MV-4-11 (cell line): ENCODE measurements around the gene PRDX4.
A peak's percentile ranks its signal among the peaks of the same experiment; 100 is the strongest.
"Not testable (repeated sequence)": the region's sequence is repeated elsewhere in the genome, so short reads cannot be mapped to it uniquely, and the experiment has no call there.

Source experiments
- DNase-seq: peaks from one replicate; lab custom pipeline; 2025; lab: John Stamatoyannopoulos, UW

The PRDX4 gene

GRCh38 chrX:23667239-23668177, at the start of gene PRDX4:
TSS of gene PRDX4 (plus strand) at chrX:23667493. CDS start at chrX:23667571, 78 bp downstream.
- peak; percentile 75 for DNase-seq

GRCh38 chrX:23621621-23622265, 45.5 kb upstream of the PRDX4 start:
- no peak for DNase-seq

- DNase-seq = peak; percentile 23
Measured at GRCh38 chrX:23623797-23624196, 43.5 kb upstream of the PRDX4 start.

GRCh38 chrX:23626651-23627050, 40.6 kb upstream of the PRDX4 start:
- DNase-seq = no peak

- no peak for DNase-seq
Measured at GRCh38 chrX:23628131-23628530, 39.2 kb upstream of the PRDX4 start.

GRCh38 chrX:23631136-23631535, 36.2 kb upstream of the PRDX4 start:
- no peak for DNase-seq

- DNase-seq = no peak
Measured at GRCh38 chrX:23633834-23634580, 33.3 kb upstream of the PRDX4 start.

GRCh38 chrX:23637187-23637586, 30.1 kb upstream of the PRDX4 start:
- DNase-seq = no peak

- no peak for DNase-seq
Measured at GRCh38 chrX:23643020-23643419, 24.3 kb upstream of the PRDX4 start.

- no peak for DNase-seq
Measured at GRCh38 chrX:23644744-23645143, 22.5 kb upstream of the PRDX4 start.

- DNase-seq = no peak
Measured at GRCh38 chrX:23656091-23656490, 11.2 kb upstream of the PRDX4 start.

GRCh38 chrX:23656684-23657083, 10.6 kb upstream of the PRDX4 start:
- no peak for DNase-seq

- DNase-seq = no peak
Measured at GRCh38 chrX:23659339-23659738, 8.0 kb upstream of the PRDX4 start.

- not testable (repeated sequence) for DNase-seq
Measured at GRCh38 chrX:23660083-23660765, 7.1 kb upstream of the PRDX4 start.

GRCh38 chrX:23660766-23661132, 6.5 kb upstream of the PRDX4 start:
- no peak for DNase-seq

GRCh38 chrX:23661671-23662070, 5.6 kb upstream of the PRDX4 start:
- DNase-seq = no peak

- DNase-seq = no peak
Measured at GRCh38 chrX:23662187-23662586, 5.1 kb upstream of the PRDX4 start.

- DNase-seq = no peak
Measured at GRCh38 chrX:23662853-23663252, 4.4 kb upstream of the PRDX4 start.

- no peak for DNase-seq
Measured at GRCh38 chrX:23664496-23664895, 2.8 kb upstream of the PRDX4 start.

- DNase-seq = no peak
Measured at GRCh38 chrX:23666282-23666681, 1.0 kb upstream of the PRDX4 start.

- no peak for DNase-seq
Measured at GRCh38 chrX:23668335-23668734, 1.0 kb downstream of the PRDX4 start.

GRCh38 chrX:23670528-23670927, 3.2 kb downstream of the PRDX4 start:
- no peak for DNase-seq
